ENCODE results near the gene CADM4. TPM values are rescaled to one million over a fixed set of nuclear protein-coding genes. Genes with fewer than 3 reads are reported as not detected.
A peak's percentile ranks its signal among the peaks of the same experiment; 100 is the strongest.

Gene CADM4
- total and polyA plus RNA-seq, 9 of the 15 experiments (the other 6 are each of a cell fraction or from before 2014, with no cell fraction given): 0.03 to 4.6 (median 1.3) TPM

- TF ChIP-seq GMEB1 (CRISPR knock-in tag; IDR thresholded peaks at IDR 0.05) (no peak), MAFK (IDR thresholded peaks at IDR 0.05; ENCODE audit: low read length) (no peak), MXD1 (CRISPR knock-in tag; IDR thresholded peaks at IDR 0.05; ENCODE audit: borderline replicate concordance, poor library complexity, severe bottlenecking) (no peak), RBM15 (IDR thresholded peaks at IDR 0.05; ENCODE audit: insufficient read depth, low read length) (no peak), PKNOX1 (IDR thresholded peaks at IDR 0.05) (no peak), HMGN3 (IDR thresholded peaks at IDR 0.05; ENCODE audit: borderline replicate concordance, extremely low read depth, insufficient read length, low read depth, low read length) (peak; percentile 57), ZNF586 (CRISPR knock-in tag; conservative IDR thresholded peaks at IDR 0.05) (no peak), RCOR1 (IDR thresholded peaks at IDR 0.05; ENCODE audit: borderline replicate concordance in 1 of 2, low read depth in 2 of 2, low read length in 2 of 2) (no peak), MIER1 (IDR thresholded peaks at IDR 0.05; ENCODE audit: low read depth) (no peak), RBM39 (optimal IDR thresholded peaks at IDR 0.05; ENCODE audit: low read depth, low read length) (no peak), ZNF740 (CRISPR knock-in tag; IDR thresholded peaks at IDR 0.05) (no peak), ZNF740 (tag; IDR thresholded peaks at IDR 0.05) (no peak), POLR2G (IDR thresholded peaks at IDR 0.05; ENCODE audit: low read depth, low read length) (0 out of 2 replicates have a peak, but pooled peaks have one; percentile 44), E2F6 (IDR thresholded peaks at IDR 0.05; ENCODE audit: borderline replicate concordance in 1 of 2, extremely low read depth in 1 of 2, insufficient read depth in 1 of 2, insufficient read length in 1 of 2, low read depth in 1 of 2, low read length in 1 of 2, poor library complexity in 1 of 2, severe bottlenecking in 1 of 2) (peak; percentile 97 to 98), ZNF24 (IDR thresholded peaks at IDR 0.05) (no peak), LCOR (CRISPR knock-in tag; IDR thresholded peaks at IDR 0.05) (no peak)
Measured at GRCh38 chr19:43639519-43640423, at the start of gene CADM4 (continued).
